Sigmoid colon (tissue), 7 donors: Measurements from ENCODE around the gene FLOT2. TPM values are rescaled to one million over a fixed set of nuclear protein-coding genes. Genes with fewer than 3 reads are reported as not detected.
"Not testable (repeated sequence)": the region's sequence is repeated elsewhere in the genome, so short reads cannot be mapped to it uniquely, and the experiment has no call there.

Experiments used
- DNase-seq: peaks from one replicate; pipeline ENCODE4 v3.0.0-alpha.2; 2019
- H3K27ac ChIP-seq, 4 donors: fragments of 200-600 bp; sonication (generic); one replicate each; pipeline ENCODE4 v1.5.1; 2016 to 2019; ENCODE audit warnings: mild to moderate bottlenecking in 1 of 4
- H3K27me3 ChIP-seq, 3 donors: fragments of 200-600 bp; sonication (generic); one replicate each; pipeline ENCODE4 v1.5.1; 2019; ENCODE audit warnings: mild to moderate bottlenecking in 1 of 3
- H3K36me3 ChIP-seq, 4 donors: fragments of 200-600 bp; sonication (generic); one replicate each; pipeline ENCODE4 v1.5.1; 2016 to 2019
- H3K4me1 ChIP-seq, 4 donors: fragments of 200-600 bp; sonication (generic); one replicate each; pipeline ENCODE4 v1.5.1; 2017 to 2019
- H3K4me3 ChIP-seq, 4 donors: fragments of 200-600 bp; sonication (generic); one replicate each; pipeline ENCODE4 v1.5.1; 2017 to 2019; ENCODE audit warnings: mild to moderate bottlenecking in 2 of 4, moderate library complexity in 1 of 4
- H3K9me3 ChIP-seq, 4 donors: fragments of 200-600 bp in 3 of 4; sonication (generic) in 3 of 4; one replicate each; pipeline versions ENCODE4 v1.5.1 to v1.6.1; 2013 to 2019
- CTCF ChIP-seq, 4 experiments: fragments of 450-650 bp in 3 of 4; fragments of 200-600 bp in 1 of 4; IDR thresholded peaks; one replicate each; pipeline ENCODE4 v1.5.1; 2016 to 2019; ENCODE audit warnings: antibody characterized with exemption in 4 of 4, mild to moderate bottlenecking in 3 of 4, moderate library complexity in 2 of 4
- EP300 ChIP-seq, 4 donors: sonication (generic); formaldehyde crosslinking; IDR thresholded peaks; one replicate each; pipeline ENCODE4 v1.6.1; 2017; ENCODE audit warnings: antibody characterized with exemption in 4 of 4
- POLR2A ChIP-seq, 2 donors: fragments of 450-650 bp; IDR thresholded peaks; one replicate each; pipeline ENCODE4 v1.6.1; 2016; ENCODE audit warnings: antibody characterized with exemption in 2 of 2, mild to moderate bottlenecking in 2 of 2, moderate library complexity in 2 of 2
- POLR2AphosphoS5 ChIP-seq, 4 donors: sonication (generic); formaldehyde crosslinking; IDR thresholded peaks; one replicate each; pipeline ENCODE4 v1.6.1; 2017; ENCODE audit warnings: antibody characterized with exemption in 4 of 4
- WGBS, 2 donors: extraction: QIAGEN DNeasy Blood & Tissue Kit; methylation state at CpG; one replicate each; pipeline ENCODE4 v1.1.7; 2013; 5-methylcytosine and 5-hydroxymethylcytosine counted together
- intact Hi-C: fragments of 100-400 bp; cut with DNase I; formaldehyde crosslinking; loops from one replicate; pipeline ENCODE4 v1.15.1; 2023
- polyA plus RNA-seq, 3 donors: library from polyadenylated mRNA; stranded (reverse); fragments of 200-250 nt; gene quantifications; one replicate each; pipeline ENCODE4 v1.2.3, GENCODE V29; 2013
- small RNA-seq, 3 donors: library from RNA; depleted of rRNA; stranded (forward); fragments of <200 nt; gene quantifications; one replicate each; pipeline ENCODE3, GENCODE V24; 2016
- total RNA-seq, 4 donors: library from RNA; depleted of rRNA; stranded (reverse); fragments of >200 nt; gene quantifications; one replicate each; pipeline ENCODE4 v1.1.0, GENCODE V29; 2016
- donor health status: healthy with polysubstance abuse.
- donor health status: Bipolar disorder and iron deficiency.
- donor health status: healthy.

FLOT2 gene
- total and polyA plus RNA-seq, 7 donors: 27.3 to 91.8 (median 51.5) TPM

- DNase-seq: no peak
- intact Hi-C loops: loop anchor here (2.0 to 5.0 kb wide), 2 partner anchors 35 to 77 kb away; no protein-coding TSS in a partner anchor
- Histone ChIP-seq H3K27ac (peak overlapping the region; percentile 80 to 90 (median 86)), H3K27me3 (no peaks in the 10 kb centered on the region), H3K36me3 (no peaks in the 10 kb centered on the region), H3K9me3 (no peaks in the 10 kb centered on the region), H3K4me1 (peaks cover 0 to 26% (median 8%) of the 10 kb centered on the region in 4 donors), H3K4me3 (peak overlapping the region; percentile 74 to 90 (median 84))
- TF ChIP-seq POLR2A (IDR thresholded peaks at IDR 0.05) (no peak), EP300 (IDR thresholded peaks at IDR 0.05) (no peak), CTCF (IDR thresholded peaks at IDR 0.05) (no peak), POLR2AphosphoS5 (IDR thresholded peaks at IDR 0.05) (no peak)
- 1 to 8% methylated on average over 6 of the region's 6 CpGs for WGBS, 2 donors
Observed at GRCh38 chr17:28841901-28842281, 55.6 kb downstream of the FLOT2 start.

- TF ChIP-seq CTCF (IDR thresholded peaks at IDR 0.05): no peak
- TF ChIP-seq EP300 (IDR thresholded peaks at IDR 0.05): no peak
- no peak for TF ChIP-seq POLR2AphosphoS5 (IDR thresholded peaks at IDR 0.05)
- H3K9me3 ChIP-seq: no peaks in the 10 kb centered on the region
- H3K27ac ChIP-seq: no peak overlapping the region
- no peaks in the 10 kb centered on the region for H3K27me3 ChIP-seq
- no peaks in the 10 kb centered on the region for H3K36me3 ChIP-seq
- intact Hi-C loops: no loop called here
- H3K4me3 ChIP-seq: no peak overlapping the region
- 68 to 92% methylated on average over 2 of the region's 2 CpGs for WGBS, 2 donors
- H3K4me1 ChIP-seq: peaks cover 0 to 26% (median 8%) of the 10 kb centered on the region in 4 donors
- no peak for DNase-seq
Observed at GRCh38 chr17:28839221-28839620, 58.3 kb downstream of the FLOT2 start.

DNA sequence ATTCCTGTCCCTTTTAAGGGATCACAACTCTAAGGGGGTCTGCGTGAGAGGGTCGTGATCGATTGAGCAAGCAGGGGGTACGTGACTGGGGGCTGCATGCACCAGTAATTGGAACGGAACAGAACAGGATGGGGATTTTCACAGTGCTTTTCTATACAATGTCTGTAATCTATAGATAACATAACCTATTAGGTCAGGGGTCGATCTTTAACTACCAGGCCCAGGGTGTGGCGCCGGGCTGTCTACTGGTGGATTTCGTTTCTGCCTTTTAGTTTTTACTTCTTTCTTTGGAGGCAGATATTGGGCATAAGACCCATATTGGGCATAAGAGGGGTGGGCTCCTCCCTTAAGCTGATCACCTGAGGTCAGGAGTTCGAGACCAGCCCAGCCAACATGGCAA lies 61.0 kb downstream of the FLOT2 start:
- H3K4me3 ChIP-seq, H3K36me3 ChIP-seq, H3K27ac ChIP-seq, H3K27me3 ChIP-seq, intact Hi-C loops, H3K9me3 ChIP-seq: not testable (repeated sequence)
- peaks cover 0 to 14% (median 3%) of the 10 kb centered on the region in 4 donors for H3K4me1 ChIP-seq
- 84 to 93% methylated on average over 10 of the region's 10 CpGs for WGBS, 2 donors
- peak; percentile 13 for DNase-seq

- intact Hi-C loops: no loop called here
- 94 to 97% methylated on average over 1 of the region's 1 CpG for WGBS, 2 donors
- Histone ChIP-seq H3K27ac (no peak overlapping the region), H3K36me3 (peaks cover 0 to 4% (median 0%) of the 10 kb centered on the region in 4 donors), H3K9me3 (no peaks in the 10 kb centered on the region), H3K4me3 (no peak overlapping the region), H3K27me3 (no peaks in the 10 kb centered on the region), H3K4me1 (no peaks in the 10 kb centered on the region)
- DNase-seq: no peak
- TF ChIP-seq CTCF (IDR thresholded peaks at IDR 0.05): no peak
- TF ChIP-seq POLR2A (IDR thresholded peaks at IDR 0.05): no peak
- TF ChIP-seq EP300 (IDR thresholded peaks at IDR 0.05): no peak
- no peak for TF ChIP-seq POLR2AphosphoS5 (IDR thresholded peaks at IDR 0.05)
Observed at GRCh38 chr17:28834420-28834819, 63.1 kb downstream of the FLOT2 start.

Small RNA genes lying within 50 kb of the gene (small RNA-seq; reads per million reads assigned to genes)
- gene RF00019: 0 reads per million in 3 donors

Other genes starting within 250 kb of the FLOT2 start
- gene SDF2, start 235.8 kb downstream of the FLOT2 start, total RNA-seq: 10 to 100 TPM; 41.8 to 61.8 (median 48.1) TPM
- gene SDF2, start 235.8 kb downstream of the FLOT2 start, polyA plus RNA-seq: 10 to 100 TPM; 46.2 to 55.0 (median 51.0) TPM
- gene SUPT6H, start 235.5 kb downstream of the FLOT2 start, total RNA-seq: 10 to 100 TPM; 49.0 to 75.6 (median 58.9) TPM
- gene SUPT6H, start 235.5 kb downstream of the FLOT2 start, polyA plus RNA-seq: 10 to 100 TPM; 12.0 to 39.3 (median 14.1) TPM
- gene PROCA1, start 185.8 kb downstream of the FLOT2 start, total RNA-seq: 1 to 10 TPM in 2 of 4 donors, under 1 TPM in 1, not detected in 1; 0.54 to 1.4 (median 1.3) TPM
- gene PROCA1, start 185.8 kb downstream of the FLOT2 start, polyA plus RNA-seq: 1 to 10 TPM in 1 of 3 donors, under 1 TPM in 2; 0.60 to 2.3 (median 0.92) TPM
- 100 to 1,000 TPM; 146 to 205 (median 167) TPM for gene RAB34, start 179.9 kb downstream of the FLOT2 start, total RNA-seq
- 10 to 100 TPM; 16.6 to 39.0 (median 33.1) TPM for gene RAB34, start 179.9 kb downstream of the FLOT2 start, polyA plus RNA-seq
- gene RPL23A, start 177.7 kb downstream of the FLOT2 start, total RNA-seq: 100 to 1,000 TPM; 491 to 937 (median 695) TPM
- gene RPL23A, start 177.7 kb downstream of the FLOT2 start, polyA plus RNA-seq: 1,000 to 10,000 TPM; 1,420 to 1,929 (median 1,826) TPM
- under 1 TPM in 2 of 4 donors, not detected in 2; 0.66 to 0.71 TPM for gene TLCD1, start 171.5 kb downstream of the FLOT2 start, total RNA-seq
- gene TLCD1, start 171.5 kb downstream of the FLOT2 start, polyA plus RNA-seq: 10 to 100 TPM in 1 of 3 donors, 1 to 10 TPM in 2; 2.1 to 14.2 (median 3.0) TPM
- gene NEK8, start 168.9 kb downstream of the FLOT2 start, total RNA-seq: 1 to 10 TPM in 2 of 4 donors, under 1 TPM in 2; 0.16 to 2.8 (median 0.74) TPM
- 1 to 10 TPM; 1.6 to 6.3 (median 1.8) TPM for gene NEK8, start 168.9 kb downstream of the FLOT2 start, polyA plus RNA-seq
- gene TRAF4, start 153.7 kb downstream of the FLOT2 start, total RNA-seq: 10 to 100 TPM in 1 of 4 donors, 1 to 10 TPM in 3; 3.9 to 11.6 (median 5.1) TPM
- 10 to 100 TPM; 59.6 to 94.1 (median 72.1) TPM for gene TRAF4, start 153.7 kb downstream of the FLOT2 start, polyA plus RNA-seq
- gene FAM222B, start 54.9 kb downstream of the FLOT2 start, total RNA-seq: 10 to 100 TPM in 1 of 4 donors, 1 to 10 TPM in 3; 5.0 to 11.9 (median 7.2) TPM
- 10 to 100 TPM; 15.3 to 16.2 (median 15.6) TPM for gene FAM222B, start 54.9 kb downstream of the FLOT2 start, polyA plus RNA-seq
- 10 to 100 TPM; 20.2 to 41.9 (median 30.3) TPM for gene ERAL1, start 42.7 kb downstream of the FLOT2 start, total RNA-seq
- gene ERAL1, start 42.7 kb downstream of the FLOT2 start, polyA plus RNA-seq: 10 to 100 TPM; 27.0 to 43.2 (median 41.7) TPM
- gene DHRS13, start 5.3 kb upstream of the FLOT2 start, total RNA-seq: 1 to 10 TPM; 3.2 to 8.4 (median 3.9) TPM
- gene DHRS13, start 5.3 kb upstream of the FLOT2 start, polyA plus RNA-seq: 10 to 100 TPM in 1 of 3 donors, 1 to 10 TPM in 2; 2.1 to 15.0 (median 3.0) TPM
- gene PHF12, start 53.8 kb upstream of the FLOT2 start, total RNA-seq: 10 to 100 TPM; 39.1 to 54.3 (median 45.2) TPM
- gene PHF12, start 53.8 kb upstream of the FLOT2 start, polyA plus RNA-seq: 10 to 100 TPM in 2 of 3 donors, 1 to 10 TPM in 1; 6.9 to 24.7 (median 13.8) TPM
- gene SEZ6, start 108.3 kb upstream of the FLOT2 start, total RNA-seq: under 1 TPM in 3 of 4 donors, not detected in 1; 0.36 to 0.99 (median 0.41) TPM
- under 1 TPM in 1 of 3 donors, not detected in 2; 0.67 TPM for gene SEZ6, start 108.3 kb upstream of the FLOT2 start, polyA plus RNA-seq
- gene PIPOX, start 145.4 kb upstream of the FLOT2 start, total RNA-seq: 10 to 100 TPM in 3 of 4 donors, 1 to 10 TPM in 1; 6.4 to 20.5 (median 11.4) TPM
- gene PIPOX, start 145.4 kb upstream of the FLOT2 start, polyA plus RNA-seq: 1 to 10 TPM in 1 of 3 donors, under 1 TPM in 1, not detected in 1; 0.71 to 1.2 TPM